Measurements from ENCODE around the gene GAL3ST2. TPM values are rescaled to one million over a fixed set of nuclear protein-coding genes. Genes with fewer than 3 reads are reported as not detected.

The GAL3ST2 gene
- total RNA-seq, 1 donor from 2014 or later, result not detected

- TF ChIP-seq EZH2 (IDR thresholded peaks at IDR 0.05; ENCODE audit: insufficient read depth, low read length) (no peak), CTCF (IDR thresholded peaks at IDR 0.05; ENCODE audit: insufficient read depth, low read depth, low read length) (no peak)
- H3K4me1 Mint-ChIP-seq (ENCODE audit: low read depth, unreplicated experiment), result no peaks in the 10 kb centered on the region
- DNase-seq (ENCODE audit: low read depth) (no peak), FAIRE-seq (no peak)
- peaks cover 16% of the 10 kb centered on the region for H3K9me3 Mint-ChIP-seq (ENCODE audit: unreplicated experiment)
- Histone ChIP-seq H2AFZ (ENCODE audit: low read depth, low read length) (no peak overlapping the region), H3K27me3 (ENCODE audit: insufficient read depth, low read length) (peaks cover 3% of the 10 kb centered on the region), H3K9ac (ENCODE audit: low read length) (no peak overlapping the region), H3K79me2 (ENCODE audit: insufficient read depth, low read length) (no peaks in the 10 kb centered on the region), H3K4me3 (ENCODE audit: insufficient read depth, low read depth, low read length) (no peak overlapping the region), H3K9me3 (ENCODE audit: insufficient read depth, low read depth, low read length) (no peaks in the 10 kb centered on the region), H3K27ac (ENCODE audit: low read depth, low read length) (no peak overlapping the region), H3K36me3 (ENCODE audit: insufficient read depth, low read length) (no peaks in the 10 kb centered on the region), H4K20me1 (ENCODE audit: insufficient read depth, low read length) (no peaks in the 10 kb centered on the region), H3K4me2 (ENCODE audit: low read length) (no peak overlapping the region), H3K4me1 (ENCODE audit: insufficient read depth, low read length) (no peaks in the 10 kb centered on the region)
- peaks cover 9% of the 10 kb centered on the region for H3K36me3 Mint-ChIP-seq (ENCODE audit: low read depth, unreplicated experiment)
- no peak overlapping the region for H3K4me3 Mint-ChIP-seq (ENCODE audit: unreplicated experiment)
- H3K27ac Mint-ChIP-seq (ENCODE audit: unreplicated experiment), result no peak overlapping the region
- H3K27me3 Mint-ChIP-seq (ENCODE audit: low read depth, unreplicated experiment), result peaks cover 19% of the 10 kb centered on the region
Observed at GRCh38 chr2:241794250-241794823, 17.7 kb downstream of the GAL3ST2 start.

GRCh38 chr2:241795021-241795999, 18.7 kb downstream of the GAL3ST2 start:
- Histone ChIP-seq H2AFZ (ENCODE audit: low read depth, low read length) (no peak overlapping the region), H3K36me3 (ENCODE audit: insufficient read depth, low read length) (no peaks in the 10 kb centered on the region), H3K27me3 (ENCODE audit: insufficient read depth, low read length) (peaks cover 3% of the 10 kb centered on the region), H3K9me3 (ENCODE audit: insufficient read depth, low read depth, low read length) (no peaks in the 10 kb centered on the region), H3K79me2 (ENCODE audit: insufficient read depth, low read length) (no peaks in the 10 kb centered on the region), H3K27ac (ENCODE audit: low read depth, low read length) (no peak overlapping the region), H3K4me2 (ENCODE audit: low read length) (no peak overlapping the region), H4K20me1 (ENCODE audit: insufficient read depth, low read length) (no peaks in the 10 kb centered on the region), H3K4me1 (ENCODE audit: insufficient read depth, low read length) (no peaks in the 10 kb centered on the region), H3K9ac (ENCODE audit: low read length) (no peak overlapping the region), H3K4me3 (ENCODE audit: insufficient read depth, low read depth, low read length) (no peak overlapping the region)
- Mint-ChIP-seq H3K27me3 (ENCODE audit: low read depth, unreplicated experiment) (peaks cover 23% of the 10 kb centered on the region), H3K36me3 (ENCODE audit: low read depth, unreplicated experiment) (peaks cover 9% of the 10 kb centered on the region), H3K9me3 (ENCODE audit: unreplicated experiment) (peaks cover 11% of the 10 kb centered on the region), H3K4me1 (ENCODE audit: low read depth, unreplicated experiment) (no peaks in the 10 kb centered on the region), H3K4me3 (ENCODE audit: unreplicated experiment) (no peak overlapping the region), H3K27ac (ENCODE audit: unreplicated experiment) (no peak overlapping the region)
- FAIRE-seq (no peak), DNase-seq (ENCODE audit: low read depth) (no peak)
- no peak for TF ChIP-seq CTCF (IDR thresholded peaks at IDR 0.05; ENCODE audit: insufficient read depth, low read depth, low read length)
- TF ChIP-seq EZH2 (IDR thresholded peaks at IDR 0.05; ENCODE audit: insufficient read depth, low read length), result no peak
